ENCODE results near the gene KCP.

- TF ChIP-seq CTCF (conservative IDR thresholded peaks at IDR 0.05) (no peak), EZH2 (IDR thresholded peaks at IDR 0.05; ENCODE audit: low read depth) (no peak)
Measured at GRCh38 chr7:128920913-128921582, 10.5 kb upstream of the KCP start.

Measured in PC-9 (cell line).